GM23338 (cell line): Measurements from ENCODE around the gene NPAS3. TPM values are rescaled to one million over a fixed set of nuclear protein-coding genes. Genes with fewer than 3 reads are reported as not detected.

Experiments
- ATAC-seq: fragments of 200-7000 bp; cut with Tn5 transposase; 3 replicates; pipeline ENCODE4 v1.9.1; 2020
- DNase-seq: peaks from one replicate; pipeline ENCODE4 v3.0.0-alpha.2; 2015; ENCODE audit warnings: low spot score
- H2AFZ ChIP-seq: fragments of 200-600 bp; sonication (generic); 2 replicates; pipeline ENCODE4 v1.8.0; 2016; ENCODE audit warnings: antibody characterized with exemption, mild to moderate bottlenecking, moderate library complexity
- H3F3A ChIP-seq: fragments of 200-600 bp; sonication (generic); replicated peaks from 2 replicates; pipeline ENCODE4 v1.8.0; 2017; ENCODE audit warnings: antibody characterized with exemption, mixed run types, low read depth
- H3K27ac ChIP-seq: fragments of 200-600 bp; sonication (generic); 2 replicates; pipeline ENCODE4 v1.6.1; 2016; ENCODE audit warnings: low read depth
- H3K27me3 ChIP-seq: fragments of 200-600 bp; sonication (generic); 2 replicates; pipeline ENCODE4 v1.8.0; 2016; ENCODE audit warnings: mild to moderate bottlenecking, mixed run types, moderate library complexity; ENCODE audit not compliant: insufficient read depth
- H3K36me3 ChIP-seq: fragments of 200-600 bp; sonication (generic); 2 replicates; pipeline ENCODE4 v1.8.0; 2016; ENCODE audit warnings: mild to moderate bottlenecking; ENCODE audit not compliant: insufficient read depth
- H3K4me1 ChIP-seq: fragments of 200-600 bp; sonication (generic); 2 replicates; pipeline ENCODE4 v1.8.0; 2016; ENCODE audit warnings: mild to moderate bottlenecking, moderate library complexity; ENCODE audit not compliant: insufficient read depth
- H3K4me2 ChIP-seq: fragments of 200-600 bp; sonication (generic); 2 replicates; pipeline ENCODE4 v1.7.1; 2017; ENCODE audit warnings: mixed run types
- H3K4me3 ChIP-seq: fragments of 200-600 bp; sonication (generic); 2 replicates; pipeline ENCODE4 v1.6.1; 2016; ENCODE audit warnings: mixed run types
- H3K79me2 ChIP-seq: fragments of 200-600 bp; sonication (generic); replicated peaks from 2 replicates; pipeline ENCODE4 v1.8.0; 2017; ENCODE audit warnings: mild to moderate bottlenecking; ENCODE audit not compliant: insufficient read depth
- H3K9me2 ChIP-seq: fragments of 200-600 bp; sonication (generic); 2 replicates; pipeline ENCODE4 v1.8.0; 2017; ENCODE audit not compliant: insufficient read depth
- H4K20me1 ChIP-seq: fragments of 200-600 bp; sonication (generic); replicated peaks from 2 replicates; pipeline ENCODE4 v1.8.0; 2017; ENCODE audit warnings: mild to moderate bottlenecking; ENCODE audit not compliant: insufficient read depth
- H3K27ac Mint-ChIP-seq: 2 replicates; pipeline ENCODE4 v1.8.0; 2020; ENCODE audit warnings: inconsistent platforms, mild to moderate bottlenecking, moderate library complexity, mixed read lengths
- H3K27me3 Mint-ChIP-seq: 3 replicates; pipeline ENCODE4 v1.8.0; 2022; ENCODE audit warnings: low read depth, mild to moderate bottlenecking, moderate library complexity, mixed read lengths, inconsistent platforms; ENCODE audit not compliant: insufficient read depth, poor library complexity
- H3K36me3 Mint-ChIP-seq: 3 replicates; pipeline ENCODE4 v1.8.0; 2021; ENCODE audit warnings: low read depth, mild to moderate bottlenecking, inconsistent platforms, moderate library complexity, mixed read lengths
- H3K4me1 Mint-ChIP-seq: 3 replicates; pipeline ENCODE4 v1.8.0; 2020; ENCODE audit warnings: mild to moderate bottlenecking, inconsistent platforms, mixed read lengths
- H3K4me3 Mint-ChIP-seq: 3 replicates; pipeline ENCODE4 v1.8.0; 2021; ENCODE audit warnings: moderate library complexity, mild to moderate bottlenecking, inconsistent platforms, mixed read lengths
- H3K9me3 Mint-ChIP-seq: 3 replicates; pipeline ENCODE4 v1.8.0; 2020; ENCODE audit warnings: moderate library complexity, mild to moderate bottlenecking, inconsistent platforms, mixed read lengths
- JUNB ChIP-seq: IDR thresholded peaks from one replicate; pipeline ENCODE4 v1.6.1; 2016; ENCODE audit warnings: antibody characterized with exemption; ENCODE audit not compliant: unreplicated experiment
- POLR2AphosphoS5 ChIP-seq: IDR thresholded peaks from 2 replicates; pipeline ENCODE4 v1.6.1; 2016; ENCODE audit warnings: antibody characterized with exemption, low read depth
- STAT1 ChIP-seq: IDR thresholded peaks from one replicate; pipeline ENCODE4 v1.6.1; 2016; ENCODE audit warnings: antibody characterized with exemption; ENCODE audit not compliant: unreplicated experiment
- polyA plus RNA-seq: library from polyadenylated mRNA; unstranded; fragments of >200 nt; fragmentation: Nextera tagmentation; extraction: Ambion mirVana; gene quantifications from 2 replicates; pipeline ENCODE4 v1.2.1, GENCODE V29; 2016
- total RNA-seq: library from RNA; depleted of rRNA; stranded (reverse); fragments of >200 nt; shearing (Covaris generic); gene quantifications from 2 replicates; pipeline ENCODE4 v1.2.3, GENCODE V29; 2014
- TF ChIP-seq, protein P1 (sequence below): fragments of 250-450 bp; sonication (Bioruptor Pico); IDR thresholded peaks from 2 replicates; pipeline ENCODE4 v1.5.0; 2020; ENCODE audit warnings: mild to moderate bottlenecking, moderate library complexity
- TF ChIP-seq, protein P2 (sequence below), 2 experiments: fragments of 200-600 bp in 1 of 2; sonication (generic) in 1 of 2; conservative IDR thresholded peaks; 2 replicates each; pipeline versions ENCODE4 v1.5.1 to v1.6.1; 2016 to 2017; ENCODE audit warnings: antibody characterized with exemption in 2 of 2, low read depth in 2 of 2, mild to moderate bottlenecking in 2 of 2, moderate library complexity in 1 of 2

NPAS3 gene
- total and polyA plus RNA-seq, 2 experiments from 2014 or later = 0.17 to 0.19 TPM

DNA sequence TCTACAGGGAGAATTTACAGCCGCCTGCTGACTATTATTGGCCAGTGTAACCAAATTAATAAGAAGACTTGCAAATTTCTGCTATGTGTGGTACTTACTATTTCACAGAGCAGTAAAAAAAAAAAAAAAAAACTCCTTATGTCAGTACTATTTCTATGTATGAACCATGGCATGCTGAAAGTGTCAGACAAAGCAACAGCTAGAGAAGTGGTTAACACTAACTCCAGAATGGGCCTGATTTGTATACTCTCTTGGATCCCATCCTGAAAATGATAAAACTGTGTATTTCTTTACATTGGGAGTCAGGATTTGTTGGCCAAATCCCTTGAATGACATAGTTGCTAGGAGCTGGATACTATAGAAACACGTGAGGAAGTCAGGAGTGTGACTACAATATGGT is 595.4 kb downstream of the NPAS3 start (continued):
- TF ChIP-seq POLR2AphosphoS5 = no peak

DNA sequence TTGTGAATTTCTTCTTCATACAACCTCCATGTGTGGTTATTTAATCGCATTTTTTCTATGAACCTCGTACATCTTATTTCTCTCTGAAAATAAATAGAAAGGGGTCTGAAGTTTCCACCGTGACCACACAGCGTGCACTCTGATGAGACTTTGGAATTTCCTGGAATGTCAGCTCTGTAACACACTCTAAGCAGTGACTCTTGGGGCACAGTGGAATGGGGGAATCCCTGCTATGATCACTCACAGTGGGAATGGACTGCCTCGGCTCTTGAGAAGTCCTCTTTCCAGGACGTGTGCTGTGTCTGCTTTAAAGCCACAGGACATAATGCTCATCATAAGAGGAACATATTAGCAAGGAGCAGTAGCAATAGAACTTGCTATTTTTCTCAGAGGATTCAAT is 596.0 kb downstream of the NPAS3 start:
- Mint-ChIP-seq H3K36me3 (no peaks in the 10 kb centered on the region), H3K9me3 (no peaks in the 10 kb centered on the region), H3K4me3 (no peak overlapping the region), H3K4me1 (peaks cover 8% of the 10 kb centered on the region; the same call in 2 of the 3 replicates), H3K27me3 (no peaks in the 10 kb centered on the region), H3K27ac (no peak overlapping the region)
- no peak for DNase-seq
- H3K27ac ChIP-seq = no peak overlapping the region
- H3K79me2 ChIP-seq = no peaks in the 10 kb centered on the region
- H3K4me3 ChIP-seq = no peak overlapping the region
- no peak overlapping the region for H2AFZ ChIP-seq
- no peak for ATAC-seq
- no peaks in the 10 kb centered on the region for H3K36me3 ChIP-seq
- TF ChIP-seq, protein P1, sequence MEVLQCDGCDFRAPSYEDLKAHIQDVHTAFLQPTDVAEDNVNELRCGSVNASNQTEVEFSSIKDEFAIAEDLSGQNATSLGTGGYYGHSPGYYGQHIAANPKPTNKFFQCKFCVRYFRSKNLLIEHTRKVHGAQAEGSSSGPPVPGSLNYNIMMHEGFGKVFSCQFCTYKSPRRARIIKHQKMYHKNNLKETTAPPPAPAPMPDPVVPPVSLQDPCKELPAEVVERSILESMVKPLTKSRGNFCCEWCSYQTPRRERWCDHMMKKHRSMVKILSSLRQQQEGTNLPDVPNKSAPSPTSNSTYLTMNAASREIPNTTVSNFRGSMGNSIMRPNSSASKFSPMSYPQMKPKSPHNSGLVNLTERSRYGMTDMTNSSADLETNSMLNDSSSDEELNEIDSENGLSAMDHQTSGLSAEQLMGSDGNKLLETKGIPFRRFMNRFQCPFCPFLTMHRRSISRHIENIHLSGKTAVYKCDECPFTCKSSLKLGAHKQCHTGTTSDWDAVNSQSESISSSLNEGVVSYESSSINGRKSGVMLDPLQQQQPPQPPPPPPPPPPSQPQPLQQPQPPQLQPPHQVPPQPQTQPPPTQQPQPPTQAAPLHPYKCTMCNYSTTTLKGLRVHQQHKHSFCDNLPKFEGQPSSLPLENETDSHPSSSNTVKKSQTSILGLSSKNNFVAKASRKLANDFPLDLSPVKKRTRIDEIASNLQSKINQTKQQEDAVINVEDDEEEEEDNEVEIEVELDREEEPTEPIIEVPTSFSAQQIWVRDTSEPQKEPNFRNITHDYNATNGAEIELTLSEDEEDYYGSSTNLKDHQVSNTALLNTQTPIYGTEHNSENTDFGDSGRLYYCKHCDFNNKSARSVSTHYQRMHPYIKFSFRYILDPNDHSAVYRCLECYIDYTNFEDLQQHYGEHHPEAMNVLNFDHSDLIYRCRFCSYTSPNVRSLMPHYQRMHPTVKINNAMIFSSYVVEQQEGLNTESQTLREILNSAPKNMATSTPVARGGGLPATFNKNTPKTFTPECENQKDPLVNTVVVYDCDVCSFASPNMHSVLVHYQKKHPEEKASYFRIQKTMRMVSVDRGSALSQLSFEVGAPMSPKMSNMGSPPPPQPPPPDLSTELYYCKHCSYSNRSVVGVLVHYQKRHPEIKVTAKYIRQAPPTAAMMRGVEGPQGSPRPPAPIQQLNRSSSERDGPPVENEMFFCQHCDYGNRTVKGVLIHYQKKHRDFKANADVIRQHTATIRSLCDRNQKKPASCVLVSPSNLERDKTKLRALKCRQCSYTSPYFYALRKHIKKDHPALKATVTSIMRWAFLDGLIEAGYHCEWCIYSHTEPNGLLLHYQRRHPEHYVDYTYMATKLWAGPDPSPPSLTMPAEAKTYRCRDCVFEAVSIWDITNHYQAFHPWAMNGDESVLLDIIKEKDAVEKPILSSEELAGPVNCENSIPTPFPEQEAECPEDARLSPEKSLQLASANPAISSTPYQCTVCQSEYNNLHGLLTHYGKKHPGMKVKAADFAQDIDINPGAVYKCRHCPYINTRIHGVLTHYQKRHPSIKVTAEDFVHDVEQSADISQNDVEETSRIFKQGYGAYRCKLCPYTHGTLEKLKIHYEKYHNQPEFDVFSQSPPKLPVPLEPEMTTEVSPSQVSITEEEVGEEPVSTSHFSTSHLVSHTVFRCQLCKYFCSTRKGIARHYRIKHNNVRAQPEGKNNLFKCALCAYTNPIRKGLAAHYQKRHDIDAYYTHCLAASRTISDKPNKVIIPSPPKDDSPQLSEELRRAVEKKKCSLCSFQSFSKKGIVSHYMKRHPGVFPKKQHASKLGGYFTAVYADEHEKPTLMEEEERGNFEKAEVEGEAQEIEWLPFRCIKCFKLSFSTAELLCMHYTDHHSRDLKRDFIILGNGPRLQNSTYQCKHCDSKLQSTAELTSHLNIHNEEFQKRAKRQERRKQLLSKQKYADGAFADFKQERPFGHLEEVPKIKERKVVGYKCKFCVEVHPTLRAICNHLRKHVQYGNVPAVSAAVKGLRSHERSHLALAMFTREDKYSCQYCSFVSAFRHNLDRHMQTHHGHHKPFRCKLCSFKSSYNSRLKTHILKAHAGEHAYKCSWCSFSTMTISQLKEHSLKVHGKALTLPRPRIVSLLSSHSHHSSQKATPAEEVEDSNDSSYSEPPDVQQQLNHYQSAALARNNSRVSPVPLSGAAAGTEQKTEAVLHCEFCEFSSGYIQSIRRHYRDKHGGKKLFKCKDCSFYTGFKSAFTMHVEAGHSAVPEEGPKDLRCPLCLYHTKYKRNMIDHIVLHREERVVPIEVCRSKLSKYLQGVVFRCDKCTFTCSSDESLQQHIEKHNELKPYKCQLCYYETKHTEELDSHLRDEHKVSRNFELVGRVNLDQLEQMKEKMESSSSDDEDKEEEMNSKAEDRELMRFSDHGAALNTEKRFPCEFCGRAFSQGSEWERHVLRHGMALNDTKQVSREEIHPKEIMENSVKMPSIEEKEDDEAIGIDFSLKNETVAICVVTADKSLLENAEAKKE (CRISPR knock-in tag) = no peak
- TF ChIP-seq, protein P2, sequence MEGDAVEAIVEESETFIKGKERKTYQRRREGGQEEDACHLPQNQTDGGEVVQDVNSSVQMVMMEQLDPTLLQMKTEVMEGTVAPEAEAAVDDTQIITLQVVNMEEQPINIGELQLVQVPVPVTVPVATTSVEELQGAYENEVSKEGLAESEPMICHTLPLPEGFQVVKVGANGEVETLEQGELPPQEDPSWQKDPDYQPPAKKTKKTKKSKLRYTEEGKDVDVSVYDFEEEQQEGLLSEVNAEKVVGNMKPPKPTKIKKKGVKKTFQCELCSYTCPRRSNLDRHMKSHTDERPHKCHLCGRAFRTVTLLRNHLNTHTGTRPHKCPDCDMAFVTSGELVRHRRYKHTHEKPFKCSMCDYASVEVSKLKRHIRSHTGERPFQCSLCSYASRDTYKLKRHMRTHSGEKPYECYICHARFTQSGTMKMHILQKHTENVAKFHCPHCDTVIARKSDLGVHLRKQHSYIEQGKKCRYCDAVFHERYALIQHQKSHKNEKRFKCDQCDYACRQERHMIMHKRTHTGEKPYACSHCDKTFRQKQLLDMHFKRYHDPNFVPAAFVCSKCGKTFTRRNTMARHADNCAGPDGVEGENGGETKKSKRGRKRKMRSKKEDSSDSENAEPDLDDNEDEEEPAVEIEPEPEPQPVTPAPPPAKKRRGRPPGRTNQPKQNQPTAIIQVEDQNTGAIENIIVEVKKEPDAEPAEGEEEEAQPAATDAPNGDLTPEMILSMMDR (conservative IDR thresholded peaks at IDR 0.05; ENCODE audit: low read depth in 2 of 2) = no peak
- no peak for TF ChIP-seq STAT1
- TF ChIP-seq JUNB = no peak
- no peak for TF ChIP-seq POLR2AphosphoS5
- H3K9me2 ChIP-seq = no peaks in the 10 kb centered on the region
- no peaks in the 10 kb centered on the region for H4K20me1 ChIP-seq
- no peaks in the 10 kb centered on the region for H3K4me1 ChIP-seq
- no peaks in the 10 kb centered on the region for H3K27me3 ChIP-seq
- no peak overlapping the region for H3K4me2 ChIP-seq
- no peaks in the 10 kb centered on the region for H3F3A ChIP-seq
